Measurements from ENCODE around the gene GDF10.

Gene GDF10

GRCh38 chr10:47318706-47319105, 18.7 kb downstream of the GDF10 start:
- no peak for TF ChIP-seq CTCF (IDR thresholded peaks at IDR 0.05)

DNA sequence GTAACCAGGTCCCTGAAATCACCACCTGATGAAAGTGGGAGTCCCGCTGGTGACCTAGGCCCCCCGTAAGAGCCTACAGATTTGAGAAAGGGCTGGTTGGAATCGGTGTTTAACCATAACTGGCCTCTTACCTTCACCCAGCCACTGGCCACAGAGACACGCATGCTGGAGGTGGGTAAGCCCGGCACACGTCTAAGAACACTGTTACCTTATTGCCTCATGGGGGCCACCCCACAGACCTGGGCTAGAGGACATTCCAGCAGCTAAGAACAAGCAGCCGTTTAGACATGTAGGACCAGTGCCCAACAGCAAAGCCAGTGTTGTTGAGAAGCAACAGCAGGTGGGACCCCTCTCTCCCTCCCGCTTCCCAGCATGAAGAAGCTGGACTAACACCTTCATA, 19.8 kb downstream of the GDF10 start:
- TF ChIP-seq CTCF (IDR thresholded peaks at IDR 0.05) = no peak

DNA sequence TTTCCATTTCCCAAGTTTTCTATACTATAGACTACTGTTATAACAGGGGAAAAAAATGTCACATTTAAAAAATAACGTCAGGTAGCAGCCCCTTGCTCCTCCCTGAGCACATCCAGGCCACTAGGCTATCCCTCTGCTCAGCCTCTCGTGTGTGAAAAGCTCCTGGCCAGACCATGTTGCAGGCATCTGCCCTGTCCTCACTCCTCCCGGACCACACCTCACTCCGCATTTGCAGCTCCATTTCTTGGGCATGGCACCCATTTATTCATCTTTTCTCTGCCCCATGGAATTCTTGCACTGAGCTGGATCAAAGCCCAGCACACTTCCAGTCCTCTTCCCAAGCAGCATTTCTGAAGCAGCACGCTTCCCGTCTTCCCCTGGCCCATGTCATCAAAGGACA, 20.8 kb downstream of the GDF10 start:
- TF ChIP-seq CTCF (IDR thresholded peaks at IDR 0.05) = no peak

- TF ChIP-seq CTCF (IDR thresholded peaks at IDR 0.05) = no peak
These were observed 21.7 kb downstream of the GDF10 start for GRCh38 chr10:47321521-47322195.

GRCh38 chr10:47322300-47323061, 22.5 kb downstream of the GDF10 start, which contains the start of gene GDF2:
Gene GDF2 (plus strand): TSS chr10:47322454. CDS start chr10:47322669, 215 bp downstream.
- no peak for TF ChIP-seq CTCF (IDR thresholded peaks at IDR 0.05)

- TF ChIP-seq CTCF (IDR thresholded peaks at IDR 0.05) = no peak
These were observed 23.1 kb downstream of the GDF10 start for GRCh38 chr10:47323087-47323486.

DNA sequence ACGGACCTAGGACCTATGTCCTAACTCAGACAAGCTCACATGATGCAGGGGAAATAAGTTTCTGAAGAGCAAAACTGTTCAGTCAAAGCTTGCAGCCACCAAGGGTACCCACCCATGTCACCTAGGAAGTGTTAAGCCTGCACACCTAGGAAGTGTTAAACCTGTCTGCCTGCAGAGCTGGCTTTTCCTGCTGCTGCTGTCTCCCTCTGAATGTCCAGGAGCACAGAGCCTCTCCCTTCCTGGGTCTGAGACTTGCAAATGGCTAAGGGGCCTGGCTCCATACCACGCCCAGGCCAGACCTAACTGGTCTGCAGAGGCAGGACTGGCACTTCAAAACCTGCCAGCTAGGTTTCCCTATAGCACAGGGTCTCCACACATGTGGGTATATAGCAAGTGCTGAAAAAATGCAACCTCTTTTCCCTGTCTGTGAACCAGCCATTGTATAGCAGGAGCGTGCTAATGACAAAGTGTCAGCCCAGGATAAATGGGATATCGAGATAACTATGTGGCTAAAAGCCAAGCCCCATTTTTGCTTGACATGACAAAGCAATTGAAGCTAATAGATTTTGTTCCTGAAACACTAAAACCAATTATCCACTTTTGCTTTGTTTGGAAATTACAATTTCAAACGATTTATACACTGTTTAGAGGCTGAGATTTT, 23.8 kb downstream of the GDF10 start:
- TF ChIP-seq CTCF (IDR thresholded peaks at IDR 0.05) = no peak

All from LNCAP (cell line).